ENCODE data around the gene GADD45G.

The GADD45G gene

GRCh38 chr9:89604729-89605464 lies at the start of gene GADD45G:
Gene GADD45G, plus strand, starts transcription at chr9:89605012. Its CDS starts 110 bp downstream, at chr9:89605122.
- DNase-seq (ENCODE audit: low spot score) (no peak), FAIRE-seq (no peak)

GRCh38 chr9:89555036-89555415 lies 49.8 kb upstream of the GADD45G start:
- no peak for FAIRE-seq
- no peak for DNase-seq (ENCODE audit: low spot score)

- DNase-seq (ENCODE audit: low spot score) (no peak), FAIRE-seq (no peak)
Measured at GRCh38 chr9:89555451-89556375, 49.1 kb upstream of the GADD45G start.

GRCh38 chr9:89558196-89558899 lies 46.5 kb upstream of the GADD45G start:
- no peak for FAIRE-seq
- DNase-seq (ENCODE audit: low spot score) = no peak

- FAIRE-seq (no peak), DNase-seq (ENCODE audit: low spot score) (no peak)
Measured at GRCh38 chr9:89558948-89559347, 45.9 kb upstream of the GADD45G start.

- DNase-seq (ENCODE audit: low spot score) = no peak
- no peak for FAIRE-seq
Measured at GRCh38 chr9:89562186-89562814, 42.5 kb upstream of the GADD45G start.

GRCh38 chr9:89563571-89564345 lies 41.1 kb upstream of the GADD45G start:
- FAIRE-seq (no peak), DNase-seq (ENCODE audit: low spot score) (no peak)

- peak; percentile 55 for DNase-seq (ENCODE audit: low spot score)
Measured at GRCh38 chr9:89564346-89564878, 40.4 kb upstream of the GADD45G start.

GRCh38 chr9:89567649-89568048 lies 37.2 kb upstream of the GADD45G start:
- no peak for DNase-seq (ENCODE audit: low spot score)
- FAIRE-seq = no peak

More at GRCh38 chr9:89564346-89564878, 40.4 kb upstream of the GADD45G start:
- FAIRE-seq = no peak

GRCh38 chr9:89574309-89574708 lies 30.5 kb upstream of the GADD45G start:
- DNase-seq (ENCODE audit: low spot score) (no peak), FAIRE-seq (no peak)

GRCh38 chr9:89576404-89576839 lies 28.4 kb upstream of the GADD45G start:
- DNase-seq (ENCODE audit: low spot score) (no peak), FAIRE-seq (no peak)

GRCh38 chr9:89577363-89577762 lies 27.4 kb upstream of the GADD45G start:
- FAIRE-seq (no peak), DNase-seq (ENCODE audit: low spot score) (no peak)

GRCh38 chr9:89579741-89580385 lies 24.9 kb upstream of the GADD45G start:
- DNase-seq (ENCODE audit: low spot score) (no peak), FAIRE-seq (peak; percentile 86)

- DNase-seq (ENCODE audit: low spot score) = no peak
- no peak for FAIRE-seq
Measured at GRCh38 chr9:89586311-89586710, 18.5 kb upstream of the GADD45G start.

- no peak for FAIRE-seq
Measured at GRCh38 chr9:89588271-89588879, 16.4 kb upstream of the GADD45G start.

GRCh38 chr9:89590415-89590814 lies 14.4 kb upstream of the GADD45G start:
- DNase-seq (ENCODE audit: low spot score) (no peak), FAIRE-seq (no peak)

More at GRCh38 chr9:89588271-89588879, 16.4 kb upstream of the GADD45G start:
- no peak for DNase-seq (ENCODE audit: low spot score)

GRCh38 chr9:89591274-89592212 lies 13.3 kb upstream of the GADD45G start:
- FAIRE-seq (no peak), DNase-seq (ENCODE audit: low spot score) (no peak)

GRCh38 chr9:89592213-89592815 lies 12.5 kb upstream of the GADD45G start:
- DNase-seq (ENCODE audit: low spot score) (no peak), FAIRE-seq (no peak)

All from urothelium cell line (cell line).